ENCODE data around the gene RABGAP1L. TPM values are rescaled to one million over a fixed set of nuclear protein-coding genes. Genes with fewer than 3 reads are reported as not detected.

The RABGAP1L gene
- total RNA-seq, 1 experiment from 2014 or later: 57.4 TPM

DNA sequence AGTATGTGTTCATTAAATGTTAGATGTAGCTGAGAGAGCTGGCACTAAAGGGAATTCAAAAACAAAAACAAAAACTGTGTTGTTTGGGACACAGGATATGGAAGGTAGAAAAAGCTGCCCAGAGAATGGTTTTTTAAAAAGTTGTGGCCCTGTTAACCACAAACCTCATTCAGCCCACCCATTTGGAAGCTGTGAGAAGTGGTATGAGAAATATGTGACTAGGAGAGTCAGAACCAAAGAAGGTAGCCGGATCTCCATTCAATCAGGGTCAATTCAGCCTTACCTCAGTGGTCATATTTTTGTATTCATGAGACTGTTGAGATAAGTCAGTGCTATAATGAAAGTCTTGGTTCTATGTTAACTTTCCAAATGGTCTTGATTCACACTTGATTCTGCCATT is 810.7 kb downstream of the RABGAP1L start:
- Histone ChIP-seq H3K27me3 (ENCODE audit: insufficient read depth, low read depth) (no peaks in the 10 kb centered on the region), H3K79me2 (ENCODE audit: low read depth) (no peaks in the 10 kb centered on the region), H3K27ac (no peak overlapping the region), H3K4me3 (no peak overlapping the region), H3K36me3 (ENCODE audit: low read depth) (no peaks in the 10 kb centered on the region), H3K9me2 (ENCODE audit: insufficient read depth) (no peaks in the 10 kb centered on the region), H3K4me1 (replicated peaks; ENCODE audit: insufficient read depth) (peaks cover 62% of the 10 kb centered on the region), H3F3A (ENCODE audit: insufficient read depth, low read depth) (peaks cover 34% of the 10 kb centered on the region), H3K9me3 (ENCODE audit: insufficient read depth, low read depth) (no peaks in the 10 kb centered on the region), H2AFZ (no peak overlapping the region), H3K4me2 (no peak overlapping the region), H4K20me1 (ENCODE audit: insufficient read depth) (no peaks in the 10 kb centered on the region)
- no TSS peak for BruUV-seq (replicated peaks)
- TF ChIP-seq, protein P1, sequence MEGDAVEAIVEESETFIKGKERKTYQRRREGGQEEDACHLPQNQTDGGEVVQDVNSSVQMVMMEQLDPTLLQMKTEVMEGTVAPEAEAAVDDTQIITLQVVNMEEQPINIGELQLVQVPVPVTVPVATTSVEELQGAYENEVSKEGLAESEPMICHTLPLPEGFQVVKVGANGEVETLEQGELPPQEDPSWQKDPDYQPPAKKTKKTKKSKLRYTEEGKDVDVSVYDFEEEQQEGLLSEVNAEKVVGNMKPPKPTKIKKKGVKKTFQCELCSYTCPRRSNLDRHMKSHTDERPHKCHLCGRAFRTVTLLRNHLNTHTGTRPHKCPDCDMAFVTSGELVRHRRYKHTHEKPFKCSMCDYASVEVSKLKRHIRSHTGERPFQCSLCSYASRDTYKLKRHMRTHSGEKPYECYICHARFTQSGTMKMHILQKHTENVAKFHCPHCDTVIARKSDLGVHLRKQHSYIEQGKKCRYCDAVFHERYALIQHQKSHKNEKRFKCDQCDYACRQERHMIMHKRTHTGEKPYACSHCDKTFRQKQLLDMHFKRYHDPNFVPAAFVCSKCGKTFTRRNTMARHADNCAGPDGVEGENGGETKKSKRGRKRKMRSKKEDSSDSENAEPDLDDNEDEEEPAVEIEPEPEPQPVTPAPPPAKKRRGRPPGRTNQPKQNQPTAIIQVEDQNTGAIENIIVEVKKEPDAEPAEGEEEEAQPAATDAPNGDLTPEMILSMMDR (conservative IDR thresholded peaks at IDR 0.05): no peak
- no peak for TF ChIP-seq EZH2 (IDR thresholded peaks at IDR 0.05; ENCODE audit: low read depth)
- POLR2A ChIA-PET (ENCODE audit: unreplicated experiment): interaction anchor here (0.6 kb wide), 1 partner anchor 1040 kb away, joined by 7 read pairs; no protein-coding TSS in a partner anchor
- CTCF ChIA-PET: no interaction called here
- intact Hi-C loops (cut with micrococcal nuclease; ENCODE audit: unreplicated experiment): no loop called here
- no peak for DNase-seq

DNA sequence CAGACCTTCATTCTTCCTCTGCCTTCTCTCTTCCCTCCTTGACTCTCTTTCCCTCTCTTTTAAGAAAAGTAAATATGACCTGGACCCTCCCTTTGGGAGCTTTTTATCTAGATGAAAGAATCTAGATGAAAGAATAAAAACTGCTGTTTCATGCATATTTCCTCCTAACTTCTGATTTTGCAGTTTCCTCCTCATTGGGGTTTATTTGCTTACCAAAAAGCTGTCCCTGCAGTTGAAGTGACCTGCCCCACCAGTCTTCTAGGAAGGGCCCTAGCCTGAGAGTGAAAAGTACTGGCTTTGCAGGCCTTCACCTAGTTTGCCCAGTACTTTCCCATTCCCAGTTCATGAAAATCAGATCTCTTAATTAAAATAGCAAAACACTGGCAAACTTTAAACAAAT is 812.1 kb downstream of the RABGAP1L start:
- Histone ChIP-seq H4K20me1 (ENCODE audit: insufficient read depth) (no peaks in the 10 kb centered on the region), H3K27ac (peak overlapping the region; percentile 37), H3K4me1 (replicated peaks; ENCODE audit: insufficient read depth) (peaks cover 50% of the 10 kb centered on the region), H3K36me3 (ENCODE audit: low read depth) (no peaks in the 10 kb centered on the region), H3K9me2 (ENCODE audit: insufficient read depth) (no peaks in the 10 kb centered on the region), H2AFZ (no peak overlapping the region), H3K4me2 (peak overlapping the region; percentile 42), H3F3A (ENCODE audit: insufficient read depth, low read depth) (peaks cover 24% of the 10 kb centered on the region), H3K9me3 (ENCODE audit: insufficient read depth, low read depth) (no peaks in the 10 kb centered on the region), H3K27me3 (ENCODE audit: insufficient read depth, low read depth) (no peaks in the 10 kb centered on the region), H3K79me2 (ENCODE audit: low read depth) (no peaks in the 10 kb centered on the region), H3K4me3 (no peak overlapping the region)
- TF ChIP-seq, protein P1 (conservative IDR thresholded peaks at IDR 0.05): no peak
- no peak for TF ChIP-seq EZH2 (IDR thresholded peaks at IDR 0.05; ENCODE audit: low read depth)
- intact Hi-C loops (cut with micrococcal nuclease; ENCODE audit: unreplicated experiment): no loop called here
- BruUV-seq (replicated peaks): no TSS peak
- DNase-seq: no peak
- ChIA-PET POLR2A (ENCODE audit: unreplicated experiment) (no interaction called here), CTCF (no interaction called here)

DNA sequence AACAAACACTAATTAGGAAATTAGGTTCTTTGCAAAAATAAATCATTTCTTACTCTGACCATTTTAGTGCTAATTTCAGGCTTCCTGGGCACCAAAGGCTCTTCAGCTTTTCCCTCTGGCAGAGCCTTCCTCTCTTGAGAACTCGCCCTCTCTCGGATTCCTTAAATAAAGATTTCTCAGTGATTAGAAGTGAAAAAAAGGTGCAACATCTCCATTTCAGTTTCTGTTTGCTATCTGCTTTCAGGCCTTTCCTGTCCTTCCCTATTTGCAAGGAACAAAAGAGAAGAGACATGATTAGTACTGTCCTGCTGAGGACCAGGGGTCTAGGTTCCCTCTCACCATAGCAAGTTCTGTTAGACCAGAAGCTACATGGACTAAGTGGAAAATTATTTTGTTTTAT is 812.6 kb downstream of the RABGAP1L start:
- no peaks in the 10 kb centered on the region for H3K27me3 ChIP-seq (ENCODE audit: insufficient read depth, low read depth)
- no peaks in the 10 kb centered on the region for H3K79me2 ChIP-seq (ENCODE audit: low read depth)
- intact Hi-C loops (cut with micrococcal nuclease; ENCODE audit: unreplicated experiment): no loop called here
- H3K9me2 ChIP-seq (ENCODE audit: insufficient read depth): no peaks in the 10 kb centered on the region
- CTCF ChIA-PET: no interaction called here
- no peaks in the 10 kb centered on the region for H3K36me3 ChIP-seq (ENCODE audit: low read depth)
- no peak overlapping the region for H2AFZ ChIP-seq
- no peak for DNase-seq
- H3K27ac ChIP-seq: peak overlapping the region; percentile 37
- BruUV-seq (replicated peaks): no TSS peak
- peaks cover 27% of the 10 kb centered on the region for H3F3A ChIP-seq (ENCODE audit: insufficient read depth, low read depth)
- no peak overlapping the region for H3K4me3 ChIP-seq
- POLR2A ChIA-PET (ENCODE audit: unreplicated experiment): interaction anchor here (0.6 to 0.7 kb wide), 3 partner anchors 26 to 172 kb away, joined by 3 to 6 read pairs (median 4); no protein-coding TSS in a partner anchor
- TF ChIP-seq EZH2 (IDR thresholded peaks at IDR 0.05; ENCODE audit: low read depth): no peak
- TF ChIP-seq, protein P1 (conservative IDR thresholded peaks at IDR 0.05): no peak
- no peaks in the 10 kb centered on the region for H3K9me3 ChIP-seq (ENCODE audit: insufficient read depth, low read depth)
- H3K4me2 ChIP-seq: peak overlapping the region; percentile 42
- H4K20me1 ChIP-seq (ENCODE audit: insufficient read depth): no peaks in the 10 kb centered on the region
- peaks cover 49% of the 10 kb centered on the region for H3K4me1 ChIP-seq (replicated peaks; ENCODE audit: insufficient read depth)
